HepG2 (cell line): ENCODE results near the gene CBX6. TPM values are rescaled to one million over a fixed set of nuclear protein-coding genes. Genes with fewer than 3 reads are reported as not detected.
A peak's percentile ranks its signal among the peaks of the same experiment; 100 is the strongest.

Source experiments
- EHMT2 ChIP-seq: fragments of 200-600 bp; sonication (generic); IDR thresholded peaks from 2 replicates; pipeline ENCODE4 v1.7.0; 2017; ENCODE audit warnings: antibody characterized with exemption, low read depth, low read length, borderline replicate concordance
- ETV6 ChIP-seq: sonication (generic); formaldehyde crosslinking; conservative IDR thresholded peaks from 2 replicates; pipeline ENCODE4 v1.4.0; 2020; ENCODE audit warnings: missing genetic modification reagents
- FOXK2 ChIP-seq: fragments of 450-650 bp; IDR thresholded peaks from 2 replicates; pipeline ENCODE4 v1.6.1; 2016
- GABPB1 ChIP-seq: IDR thresholded peaks from 2 replicates; pipeline ENCODE4 v1.6.1; 2016; ENCODE audit warnings: mild to moderate bottlenecking, missing genetic modification reagents, moderate library complexity, missing compliant biosample characterization
- JUND ChIP-seq: sonication (generic); formaldehyde crosslinking; IDR thresholded peaks from 2 replicates; pipeline ENCODE4 v1.8.0; 2022; ENCODE audit warnings: mild to moderate bottlenecking, missing genetic modification reagents
- MXI1 ChIP-seq: IDR thresholded peaks from 3 replicates; pipeline ENCODE4 v1.6.1; 2012; ENCODE audit warnings: low read depth, low read length, inconsistent platforms, borderline replicate concordance
- PCBP2 ChIP-seq: fragments of 200-400 bp; formaldehyde crosslinking; optimal IDR thresholded peaks from 2 replicates; pipeline ENCODE3; 2018; ENCODE audit warnings: low read length, low read depth; ENCODE audit not compliant: poor library complexity, severe bottlenecking
- REPIN1 ChIP-seq: sonication (generic); formaldehyde crosslinking; IDR thresholded peaks from 2 replicates; pipeline ENCODE4 v1.8.0; 2022; ENCODE audit warnings: missing genetic modification reagents, low read depth, mild to moderate bottlenecking, borderline replicate concordance
- RORA ChIP-seq: sonication (generic); formaldehyde crosslinking; IDR thresholded peaks from 2 replicates; pipeline ENCODE4 v1.5.0; 2020; ENCODE audit warnings: mild to moderate bottlenecking, missing genetic modification reagents, moderate library complexity
- SMARCC2 ChIP-seq: fragments of 450-650 bp; IDR thresholded peaks from 2 replicates; pipeline ENCODE4 v1.6.1; 2017; ENCODE audit warnings: antibody characterized with exemption, mild to moderate bottlenecking
- SNRNP70 ChIP-seq: fragments of 200-400 bp; formaldehyde crosslinking; IDR thresholded peaks from 2 replicates; pipeline ENCODE4 v1.6.1; 2017; ENCODE audit warnings: mild to moderate bottlenecking, low read depth, low read length, moderate library complexity
- SP2 ChIP-seq: sonication (generic); formaldehyde crosslinking; IDR thresholded peaks from 2 replicates; pipeline ENCODE4 v1.5.1; 2020; ENCODE audit warnings: mild to moderate bottlenecking, missing genetic modification reagents
- SRSF9 ChIP-seq: fragments of 200-400 bp; formaldehyde crosslinking; IDR thresholded peaks from 2 replicates; pipeline ENCODE4 v1.6.1; 2018; ENCODE audit warnings: borderline replicate concordance, mild to moderate bottlenecking, low read depth, low read length; ENCODE audit not compliant: insufficient read depth, poor library complexity, severe bottlenecking
- TARDBP ChIP-seq: sonication (generic); formaldehyde crosslinking; IDR thresholded peaks from 2 replicates; pipeline ENCODE4 v1.8.0; 2022; ENCODE audit warnings: mild to moderate bottlenecking, missing genetic modification reagents
- ZNF350 ChIP-seq: sonication (generic); formaldehyde crosslinking; IDR thresholded peaks from 2 replicates; pipeline ENCODE4 v1.4.0; 2020; ENCODE audit warnings: mild to moderate bottlenecking, low read depth, missing genetic modification reagents, borderline replicate concordance
- ZNF652 ChIP-seq: IDR thresholded peaks from 2 replicates; pipeline ENCODE4 v1.6.1; 2016; ENCODE audit warnings: low read depth, borderline replicate concordance
- polyA plus RNA-seq, 8 experiments: library from polyadenylated mRNA; depleted of rRNA in 3 of 8; stranded (reverse) in 7 of 8; unstranded in 1 of 8; fragments of >200 nt; fragmentation: Illumina TruSeq in 4 of 8; extraction: Trizol in 4 of 8; gene quantifications; 2 replicates each; pipeline versions ENCODE4 v1.2.1 to v1.2.3, GENCODE V29; 2011 to 2016; ENCODE audit warnings: low read depth in 4 of 8, missing spikeins in 1 of 8, mixed read lengths in 1 of 8; ENCODE audit not compliant: insufficient read depth in 1 of 8
- total RNA-seq, 5 experiments: library from RNA; depleted of rRNA; stranded (reverse); fragments of >200 nt; fragmentation: Illumina TruSeq; extraction: Trizol; gene quantifications; 2 replicates each; pipeline ENCODE4 v1.2.3, GENCODE V29; 2016; ENCODE audit warnings: low read depth in 1 of 5
- TF ChIP-seq, protein P1 (sequence below): sonication (generic); formaldehyde crosslinking; conservative IDR thresholded peaks from 2 replicates; pipeline ENCODE4 v1.8.1; 2023; ENCODE audit warnings: missing genetic modification reagents
- TF ChIP-seq, protein P2 (sequence below): sonication (generic); formaldehyde crosslinking; IDR thresholded peaks from 2 replicates; pipeline ENCODE4 v1.4.0; 2020; ENCODE audit warnings: missing genetic modification reagents
- TF ChIP-seq, protein P3 (sequence below), 2 experiments: sonication (generic) in 1 of 2; formaldehyde crosslinking in 1 of 2; IDR thresholded peaks; 2 replicates each; pipeline versions ENCODE4 v1.4.0 to v1.6.1; 2016 to 2020; ENCODE audit warnings: borderline replicate concordance in 1 of 2, low read depth in 1 of 2, mild to moderate bottlenecking in 1 of 2, missing genetic modification reagents in 1 of 2
- TF ChIP-seq, protein P4 (sequence below): sonication (generic); formaldehyde crosslinking; IDR thresholded peaks from 2 replicates; pipeline ENCODE4 v1.5.1; 2020; ENCODE audit warnings: mild to moderate bottlenecking, moderate library complexity, missing genetic modification reagents

CBX6 gene
- total and polyA plus RNA-seq, 2 of the 13 experiments (the other 11 are each of a cell fraction or from before 2014, with no cell fraction given) = 1.7 to 6.5 TPM

DNA sequence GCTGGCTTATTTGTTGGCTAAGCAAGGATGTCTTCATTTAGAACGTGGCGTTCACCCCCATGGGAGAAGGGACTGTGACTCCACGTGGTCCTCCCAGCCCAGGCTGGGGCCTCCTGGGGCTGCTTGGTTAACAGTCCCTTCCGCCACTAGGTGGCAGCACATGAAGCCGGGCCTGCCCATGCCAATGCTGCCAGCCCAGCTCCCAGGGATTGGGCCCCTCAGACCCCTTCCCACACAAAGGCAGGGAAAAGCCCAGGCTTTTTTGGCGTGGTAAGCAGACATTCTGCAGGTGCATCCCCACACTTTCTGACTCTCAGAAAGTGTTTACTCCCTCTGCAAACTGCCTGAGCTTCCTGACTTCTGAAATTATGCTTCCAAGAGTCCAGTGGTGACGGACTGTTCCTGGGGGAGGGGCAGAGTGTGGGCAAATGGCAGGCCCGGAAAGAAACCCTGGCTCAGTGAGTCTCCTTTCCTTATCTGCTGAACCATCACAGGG lies 3.1 kb downstream of the CBX6 start (continued):
- TF ChIP-seq, protein P1, sequence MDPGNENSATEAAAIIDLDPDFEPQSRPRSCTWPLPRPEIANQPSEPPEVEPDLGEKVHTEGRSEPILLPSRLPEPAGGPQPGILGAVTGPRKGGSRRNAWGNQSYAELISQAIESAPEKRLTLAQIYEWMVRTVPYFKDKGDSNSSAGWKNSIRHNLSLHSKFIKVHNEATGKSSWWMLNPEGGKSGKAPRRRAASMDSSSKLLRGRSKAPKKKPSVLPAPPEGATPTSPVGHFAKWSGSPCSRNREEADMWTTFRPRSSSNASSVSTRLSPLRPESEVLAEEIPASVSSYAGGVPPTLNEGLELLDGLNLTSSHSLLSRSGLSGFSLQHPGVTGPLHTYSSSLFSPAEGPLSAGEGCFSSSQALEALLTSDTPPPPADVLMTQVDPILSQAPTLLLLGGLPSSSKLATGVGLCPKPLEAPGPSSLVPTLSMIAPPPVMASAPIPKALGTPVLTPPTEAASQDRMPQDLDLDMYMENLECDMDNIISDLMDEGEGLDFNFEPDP (CRISPR knock-in tag) = no peak
- TF ChIP-seq ETV6 (CRISPR knock-in tag) = no peak
- TF ChIP-seq SMARCC2 = no peak
- no peak for TF ChIP-seq SNRNP70
- no peak for TF ChIP-seq GABPB1 (CRISPR knock-in tag)
- TF ChIP-seq ZNF350 = no peak
- TF ChIP-seq FOXK2 = no peak
- TF ChIP-seq, protein P2, sequence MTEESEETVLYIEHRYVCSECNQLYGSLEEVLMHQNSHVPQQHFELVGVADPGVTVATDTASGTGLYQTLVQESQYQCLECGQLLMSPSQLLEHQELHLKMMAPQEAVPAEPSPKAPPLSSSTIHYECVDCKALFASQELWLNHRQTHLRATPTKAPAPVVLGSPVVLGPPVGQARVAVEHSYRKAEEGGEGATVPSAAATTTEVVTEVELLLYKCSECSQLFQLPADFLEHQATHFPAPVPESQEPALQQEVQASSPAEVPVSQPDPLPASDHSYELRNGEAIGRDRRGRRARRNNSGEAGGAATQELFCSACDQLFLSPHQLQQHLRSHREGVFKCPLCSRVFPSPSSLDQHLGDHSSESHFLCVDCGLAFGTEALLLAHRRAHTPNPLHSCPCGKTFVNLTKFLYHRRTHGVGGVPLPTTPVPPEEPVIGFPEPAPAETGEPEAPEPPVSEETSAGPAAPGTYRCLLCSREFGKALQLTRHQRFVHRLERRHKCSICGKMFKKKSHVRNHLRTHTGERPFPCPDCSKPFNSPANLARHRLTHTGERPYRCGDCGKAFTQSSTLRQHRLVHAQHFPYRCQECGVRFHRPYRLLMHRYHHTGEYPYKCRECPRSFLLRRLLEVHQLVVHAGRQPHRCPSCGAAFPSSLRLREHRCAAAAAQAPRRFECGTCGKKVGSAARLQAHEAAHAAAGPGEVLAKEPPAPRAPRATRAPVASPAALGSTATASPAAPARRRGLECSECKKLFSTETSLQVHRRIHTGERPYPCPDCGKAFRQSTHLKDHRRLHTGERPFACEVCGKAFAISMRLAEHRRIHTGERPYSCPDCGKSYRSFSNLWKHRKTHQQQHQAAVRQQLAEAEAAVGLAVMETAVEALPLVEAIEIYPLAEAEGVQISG (CRISPR knock-in tag) = no peak
- no peak for TF ChIP-seq ZNF652
- TF ChIP-seq EHMT2 = no peak
- TF ChIP-seq, protein P3, sequence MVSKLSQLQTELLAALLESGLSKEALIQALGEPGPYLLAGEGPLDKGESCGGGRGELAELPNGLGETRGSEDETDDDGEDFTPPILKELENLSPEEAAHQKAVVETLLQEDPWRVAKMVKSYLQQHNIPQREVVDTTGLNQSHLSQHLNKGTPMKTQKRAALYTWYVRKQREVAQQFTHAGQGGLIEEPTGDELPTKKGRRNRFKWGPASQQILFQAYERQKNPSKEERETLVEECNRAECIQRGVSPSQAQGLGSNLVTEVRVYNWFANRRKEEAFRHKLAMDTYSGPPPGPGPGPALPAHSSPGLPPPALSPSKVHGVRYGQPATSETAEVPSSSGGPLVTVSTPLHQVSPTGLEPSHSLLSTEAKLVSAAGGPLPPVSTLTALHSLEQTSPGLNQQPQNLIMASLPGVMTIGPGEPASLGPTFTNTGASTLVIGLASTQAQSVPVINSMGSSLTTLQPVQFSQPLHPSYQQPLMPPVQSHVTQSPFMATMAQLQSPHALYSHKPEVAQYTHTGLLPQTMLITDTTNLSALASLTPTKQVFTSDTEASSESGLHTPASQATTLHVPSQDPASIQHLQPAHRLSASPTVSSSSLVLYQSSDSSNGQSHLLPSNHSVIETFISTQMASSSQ (IDR thresholded peaks at IDR 0.05; ENCODE audit: low read depth) = no peak
- TF ChIP-seq, protein P3 (CRISPR knock-in tag; IDR thresholded peaks at IDR 0.05; ENCODE audit: borderline replicate concordance) = no peak
- TF ChIP-seq PCBP2 = no peak
- TF ChIP-seq, protein P4, sequence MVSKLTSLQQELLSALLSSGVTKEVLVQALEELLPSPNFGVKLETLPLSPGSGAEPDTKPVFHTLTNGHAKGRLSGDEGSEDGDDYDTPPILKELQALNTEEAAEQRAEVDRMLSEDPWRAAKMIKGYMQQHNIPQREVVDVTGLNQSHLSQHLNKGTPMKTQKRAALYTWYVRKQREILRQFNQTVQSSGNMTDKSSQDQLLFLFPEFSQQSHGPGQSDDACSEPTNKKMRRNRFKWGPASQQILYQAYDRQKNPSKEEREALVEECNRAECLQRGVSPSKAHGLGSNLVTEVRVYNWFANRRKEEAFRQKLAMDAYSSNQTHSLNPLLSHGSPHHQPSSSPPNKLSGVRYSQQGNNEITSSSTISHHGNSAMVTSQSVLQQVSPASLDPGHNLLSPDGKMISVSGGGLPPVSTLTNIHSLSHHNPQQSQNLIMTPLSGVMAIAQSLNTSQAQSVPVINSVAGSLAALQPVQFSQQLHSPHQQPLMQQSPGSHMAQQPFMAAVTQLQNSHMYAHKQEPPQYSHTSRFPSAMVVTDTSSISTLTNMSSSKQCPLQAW (CRISPR knock-in tag) = no peak; the same call in 1 of the 2 replicates
- no peak for TF ChIP-seq TARDBP (CRISPR knock-in tag)
- TF ChIP-seq SRSF9 = no peak
- no peak for TF ChIP-seq JUND (CRISPR knock-in tag)
- no peak for TF ChIP-seq REPIN1 (CRISPR knock-in tag)
- no peak for TF ChIP-seq RORA (CRISPR knock-in tag)
- TF ChIP-seq MXI1 = 0 out of 3 replicates have a peak, but pooled peaks have one; percentile 24
- no peak for TF ChIP-seq SP2 (CRISPR knock-in tag)
